SH-SY5Y (cell line): ENCODE data around the gene CORIN.

Source experiments
- GATA2 ChIP-seq: IDR thresholded peaks from 2 replicates; pipeline ENCODE4 v1.6.1; 2011; ENCODE audit warnings: mild to moderate bottlenecking, low read depth, low read length
- GATA3 ChIP-seq: IDR thresholded peaks from 2 replicates; pipeline ENCODE4 v1.6.1; 2011; ENCODE audit warnings: low read depth, mild to moderate bottlenecking, low read length, moderate library complexity

DNA sequence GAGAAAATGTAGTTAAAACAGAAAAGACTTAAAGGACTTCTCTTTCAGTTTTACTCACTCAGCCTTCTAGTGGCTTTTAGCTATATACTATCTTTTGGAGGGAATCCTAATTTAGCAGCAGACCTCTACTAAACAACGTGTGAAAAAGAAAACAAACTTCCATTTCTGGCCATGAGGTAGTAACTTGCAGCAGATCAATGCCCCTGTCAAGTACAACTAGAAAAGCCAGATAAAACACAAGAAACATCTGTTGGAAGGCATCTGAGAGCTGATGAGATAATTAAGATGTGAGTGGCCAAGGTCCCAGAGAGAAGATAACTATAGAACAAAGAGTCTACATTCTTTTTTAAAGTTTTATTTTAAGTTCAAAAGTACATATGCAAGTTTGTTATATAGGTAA lies 101.7 kb downstream of the CORIN start:
- TF ChIP-seq GATA2, result no peak
- TF ChIP-seq GATA3, result no peak
